Nephron (organoid): ENCODE measurements around the gene THG1L.

ENCODE experiments used
- H3K27ac Mint-ChIP-seq, 3 experiments: 2 replicates each; pipeline ENCODE4 v1.8.0; 2020; ENCODE audit warnings: mixed read lengths in 3 of 3, mild to moderate bottlenecking in 2 of 3, moderate library complexity in 1 of 3
- H3K27me3 Mint-ChIP-seq: 2 replicates; pipeline ENCODE4 v1.8.0; 2021; ENCODE audit warnings: low read depth, mild to moderate bottlenecking, moderate library complexity, mixed read lengths
- H3K36me3 Mint-ChIP-seq: 2 replicates; pipeline ENCODE4 v1.8.0; 2020; ENCODE audit warnings: low read depth, mixed read lengths
- H3K4me1 Mint-ChIP-seq: 2 replicates; pipeline ENCODE4 v1.8.0; 2020; ENCODE audit warnings: mixed read lengths
- H3K4me3 Mint-ChIP-seq, 3 experiments: 2 replicates each; pipeline ENCODE4 v1.8.0; 2020; ENCODE audit warnings: mild to moderate bottlenecking in 3 of 3, mixed read lengths in 3 of 3, moderate library complexity in 2 of 3
- H3K9me3 Mint-ChIP-seq: 2 replicates; pipeline ENCODE4 v1.8.0; 2020; ENCODE audit warnings: mixed read lengths
- CTCF ChIP-seq, 3 experiments: fragments of 200-600 bp; sonication (generic); IDR thresholded peaks; one replicate each; pipeline ENCODE4 v1.5.0; 2021; ENCODE audit warnings: antibody characterized with exemption in 3 of 3; ENCODE audit not compliant: unreplicated experiment in 3 of 3

The THG1L gene

DNA sequence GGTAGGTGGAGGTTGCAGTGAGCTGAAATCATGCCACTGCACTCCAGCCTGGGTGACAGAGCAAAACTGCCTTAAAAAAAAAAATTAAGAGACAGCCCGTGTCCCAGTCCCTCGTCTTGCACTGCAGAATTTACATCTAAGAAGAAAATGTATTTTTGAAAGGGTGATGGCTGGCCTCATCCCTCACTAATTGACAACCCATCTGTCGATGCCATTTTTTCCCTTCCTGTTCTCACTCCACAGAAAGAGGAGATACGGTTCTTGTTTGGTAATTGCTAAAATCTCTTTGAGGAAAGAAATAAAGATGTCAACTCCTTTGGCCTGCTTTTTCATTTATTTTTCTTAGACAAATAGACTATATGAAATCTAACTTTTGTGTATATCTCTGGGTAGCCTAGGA is 9.9 kb downstream of the THG1L start:
- Mint-ChIP-seq H3K27me3 (no peaks in the 10 kb centered on the region), H3K27ac (no peak overlapping the region), H3K4me3 (peak overlapping the region in 2 of 3 experiments; percentile 54 to 67), H3K9me3 (no peaks in the 10 kb centered on the region), H3K36me3 (peaks cover 18% of the 10 kb centered on the region), H3K4me1 (peaks cover 15% of the 10 kb centered on the region)
- TF ChIP-seq CTCF (IDR thresholded peaks at IDR 0.05; ENCODE audit: unreplicated experiment in 3 of 3) = no peak

DNA sequence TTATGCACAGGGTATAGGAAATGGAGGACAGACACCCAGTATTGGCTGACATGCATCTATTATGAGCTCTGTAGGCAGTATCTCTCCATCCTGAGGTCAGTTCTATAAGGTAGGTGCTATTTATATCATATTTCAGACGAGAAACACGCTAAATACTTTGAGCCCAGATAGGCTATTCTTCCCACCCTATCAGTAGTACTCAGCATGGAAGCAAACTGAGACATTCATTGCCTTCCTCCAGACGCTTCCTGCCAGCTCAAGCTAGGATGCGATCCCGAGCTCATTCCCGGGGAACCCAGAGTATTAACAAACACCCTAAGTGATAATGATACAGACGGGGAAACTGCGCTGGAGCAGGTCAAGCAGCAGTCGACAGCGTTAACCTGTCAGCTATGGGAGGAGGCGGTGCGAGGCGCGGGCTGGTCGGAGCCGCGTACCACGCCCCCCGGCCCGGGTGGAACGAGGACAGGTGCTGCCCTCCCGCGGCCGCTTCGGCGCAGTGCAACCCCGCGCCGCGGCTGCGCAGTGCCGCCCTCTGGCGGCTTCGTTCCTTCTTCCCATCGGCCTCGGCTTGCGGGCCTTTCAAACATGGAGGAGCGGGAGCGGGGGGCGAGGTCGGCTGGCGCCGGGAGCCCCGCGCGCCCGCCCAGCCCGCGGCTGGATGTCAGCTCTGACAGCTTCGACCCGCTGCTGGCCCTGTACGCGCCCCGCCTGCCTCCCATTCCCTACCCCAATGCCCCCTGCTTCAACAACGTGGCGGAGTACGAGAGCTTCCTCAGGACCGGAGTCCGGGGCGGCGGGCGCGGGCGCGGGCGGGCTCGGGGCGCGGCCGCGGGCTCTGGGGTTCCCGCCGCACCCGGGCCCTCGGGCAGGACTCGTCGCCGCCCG is 12.2 kb downstream of the THG1L start, which contains the start of gene LSM11:
Gene LSM11, plus strand, starts transcription at position 550 of the 888 bp plus-strand sequence. Its CDS starts 39 bp downstream, at position 589.
- TF ChIP-seq CTCF (IDR thresholded peaks at IDR 0.05; ENCODE audit: unreplicated experiment in 3 of 3) = peak; percentile 100
- H3K36me3 Mint-ChIP-seq = peaks cover 5% of the 10 kb centered on the region
- peak within 1 kb of the TSS; percentile 3 to 91 (median 29) for H3K27ac Mint-ChIP-seq
- H3K4me3 Mint-ChIP-seq = peak within 1 kb of the TSS; percentile 93 to 99 (median 99)
- H3K27me3 Mint-ChIP-seq = no peaks in the 10 kb centered on the region
- H3K9me3 Mint-ChIP-seq = no peaks in the 10 kb centered on the region
- peaks cover 29% of the 10 kb centered on the region for H3K4me1 Mint-ChIP-seq

- no peaks in the 10 kb centered on the region for H3K9me3 Mint-ChIP-seq
- H3K36me3 Mint-ChIP-seq = peaks cover 3% of the 10 kb centered on the region
- H3K4me1 Mint-ChIP-seq = peaks cover 38% of the 10 kb centered on the region
- H3K4me3 Mint-ChIP-seq = peak overlapping the region; percentile 93 to 97 (median 94)
- H3K27ac Mint-ChIP-seq = peak overlapping the region; percentile 3 to 45 (median 29)
- no peaks in the 10 kb centered on the region for H3K27me3 Mint-ChIP-seq
- no peak for TF ChIP-seq CTCF (IDR thresholded peaks at IDR 0.05; ENCODE audit: unreplicated experiment in 3 of 3)
Observed at GRCh38 chr5:157744051-157745011, 13.1 kb downstream of the THG1L start.

DNA sequence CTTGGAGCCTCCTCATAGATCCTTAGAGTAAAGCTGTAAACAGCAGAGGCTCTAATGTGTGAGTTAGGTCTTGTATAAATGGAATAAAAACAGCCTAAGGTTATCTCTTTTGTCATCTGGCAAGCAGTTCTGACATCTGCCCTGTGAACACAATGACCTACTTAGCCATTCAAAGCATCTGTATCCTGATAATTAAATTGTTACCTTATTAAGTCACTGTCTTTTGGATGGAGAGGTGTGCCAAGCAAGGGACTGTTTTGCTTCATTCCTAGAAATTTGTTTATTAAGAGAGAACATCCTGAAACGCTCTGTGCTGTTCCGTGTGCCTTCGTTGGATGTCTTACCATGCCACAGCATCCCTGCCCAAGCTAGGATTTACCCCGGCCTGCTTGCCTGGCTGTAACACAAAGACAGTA is 13.8 kb downstream of the THG1L start:
- no peaks in the 10 kb centered on the region for H3K27me3 Mint-ChIP-seq
- peak overlapping the region in 2 of 3 experiments; percentile 19 to 42 for H3K27ac Mint-ChIP-seq
- no peak for TF ChIP-seq CTCF (IDR thresholded peaks at IDR 0.05; ENCODE audit: unreplicated experiment in 3 of 3)
- H3K9me3 Mint-ChIP-seq = no peaks in the 10 kb centered on the region
- H3K4me3 Mint-ChIP-seq = peak overlapping the region; percentile 93 to 97 (median 94)
- peaks cover 3% of the 10 kb centered on the region for H3K36me3 Mint-ChIP-seq
- H3K4me1 Mint-ChIP-seq = peaks cover 44% of the 10 kb centered on the region

- Mint-ChIP-seq H3K36me3 (no peaks in the 10 kb centered on the region), H3K4me1 (peaks cover 50% of the 10 kb centered on the region), H3K9me3 (no peaks in the 10 kb centered on the region), H3K27ac (peak overlapping the region; percentile 47 to 89 (median 87)), H3K27me3 (no peaks in the 10 kb centered on the region), H3K4me3 (peak overlapping the region in 1 of 3 experiments; percentile 5)
- TF ChIP-seq CTCF (IDR thresholded peaks at IDR 0.05; ENCODE audit: unreplicated experiment in 3 of 3) = no peak
Observed at GRCh38 chr5:157747173-157747740, 16.0 kb downstream of the THG1L start.
